IMR-90 (cell line): ENCODE results near the gene PSD2. TPM values are rescaled to one million over a fixed set of nuclear protein-coding genes. Genes with fewer than 3 reads are reported as not detected.

Source experiments
- ATAC-seq: fragments of 200-7000 bp; cut with Tn5 transposase; 2 replicates; pipeline ENCODE4 v1.9.1; 2020; ENCODE audit warnings: low read depth, mild to moderate bottlenecking, moderate library complexity
- BruUV-seq: library from RNA; stranded (reverse); fragments of 400-500 nt; replicated peaks from 2 replicates; lab custom pipeline; 2021; lab: Mats Ljungman, UMichigan
- CTCF ChIA-PET: fragments of 300-600 bp; formaldehyde crosslinking; extraction: SDS; loops from one replicate; lab custom pipeline; 2021; ENCODE audit warnings: antibody characterized with exemption; lab: Yijun Ruan, JAX
- POLR2A ChIA-PET: fragments of 300-600 bp; sonication (Branson Sonifier 250); formaldehyde crosslinking; loops from one replicate; lab custom pipeline; 2022; ENCODE audit warnings: antibody characterized with exemption; ENCODE audit not compliant: unreplicated experiment; lab: Charles Lee
- DNase-seq: peaks from one replicate; pipeline ENCODE4 v3.0.0; 2013
- H2AFZ ChIP-seq: replicated peaks from 2 replicates; pipeline ENCODE3; 2013; ENCODE audit warnings: low read length, mild to moderate bottlenecking; ENCODE audit not compliant: poor library complexity
- H2AK5ac ChIP-seq: 2 replicates; pipeline ENCODE4 v1.6.1; 2013; ENCODE audit warnings: low read depth, low read length, inconsistent platforms
- H2AK9ac ChIP-seq: replicated peaks from 2 replicates; pipeline ENCODE3; 2013; ENCODE audit warnings: mild to moderate bottlenecking, low read depth, low read length, moderate library complexity; ENCODE audit not compliant: poor library complexity
- H2BK120ac ChIP-seq: 2 replicates; pipeline ENCODE4 v1.6.1; 2013; ENCODE audit warnings: low read depth, low read length, inconsistent platforms
- H2BK15ac ChIP-seq: 3 replicates; pipeline ENCODE4 v1.6.1; 2013; ENCODE audit warnings: low read depth, low read length, inconsistent platforms
- H2BK20ac ChIP-seq: 2 replicates; pipeline ENCODE4 v1.6.1; 2013; ENCODE audit warnings: low read depth, mild to moderate bottlenecking, inconsistent platforms, low read length, moderate library complexity
- H2BK5ac ChIP-seq: 2 replicates; pipeline ENCODE4 v1.6.1; 2013; ENCODE audit warnings: mild to moderate bottlenecking, low read depth, low read length, inconsistent platforms; ENCODE audit not compliant: poor library complexity, severe bottlenecking
- H3K14ac ChIP-seq: replicated peaks from 2 replicates; pipeline ENCODE4 v1.6.1; 2013; ENCODE audit warnings: low read depth, low read length, inconsistent platforms
- H3K18ac ChIP-seq: 2 replicates; pipeline ENCODE4 v1.6.1; 2013; ENCODE audit warnings: low read depth, low read length, control low read depth
- H3K23ac ChIP-seq: 2 replicates; pipeline ENCODE4 v1.6.1; 2013; ENCODE audit warnings: low read depth, low read length, inconsistent platforms
- H3K27ac ChIP-seq: 2 replicates; pipeline ENCODE4 v1.5.1; 2013; ENCODE audit warnings: mild to moderate bottlenecking, control low read depth, low read length; ENCODE audit not compliant: insufficient read depth
- H3K27me3 ChIP-seq: 2 replicates; pipeline ENCODE4 v1.6.1; 2013; ENCODE audit warnings: low read length; ENCODE audit not compliant: control insufficient read depth, insufficient read depth
- H3K36me3 ChIP-seq: 2 replicates; pipeline ENCODE4 v1.6.1; 2013; ENCODE audit warnings: low read length, mixed read lengths; ENCODE audit not compliant: control insufficient read depth, insufficient read depth
- H3K4ac ChIP-seq: 2 replicates; pipeline ENCODE4 v1.6.1; 2013; ENCODE audit warnings: low read depth, low read length, inconsistent platforms
- H3K4me1 ChIP-seq: 2 replicates; pipeline ENCODE4 v1.6.1; 2013; ENCODE audit warnings: low read length, mixed read lengths; ENCODE audit not compliant: control insufficient read depth, insufficient read depth
- H3K4me2 ChIP-seq: 2 replicates; pipeline ENCODE4 v1.6.1; 2013; ENCODE audit warnings: low read depth, mild to moderate bottlenecking, control low read depth, low read length, moderate library complexity
- H3K4me3 ChIP-seq: 2 replicates; pipeline ENCODE4 v1.5.1; 2013; ENCODE audit warnings: low read depth, mild to moderate bottlenecking, control low read depth, low read length, moderate library complexity; ENCODE audit not compliant: insufficient read depth
- H3K56ac ChIP-seq: 2 replicates; pipeline ENCODE4 v1.6.1; 2013; ENCODE audit warnings: low read length, inconsistent platforms; ENCODE audit not compliant: insufficient read depth; ENCODE audit errors: extremely low read depth
- H3K79me1 ChIP-seq, 2 experiments: 2 replicates each; pipeline ENCODE4 v1.6.1; 2013; ENCODE audit warnings: low read length in 2 of 2, inconsistent platforms in 1 of 2, low read depth in 1 of 2
- H3K9ac ChIP-seq: 2 replicates; pipeline ENCODE4 v1.6.1; 2013; ENCODE audit warnings: low read depth, low read length, control low read depth
- H3K9me1 ChIP-seq: 2 replicates; pipeline ENCODE4 v1.6.1; 2013; ENCODE audit warnings: low read length, inconsistent platforms; ENCODE audit not compliant: insufficient read depth
- H3K9me3 ChIP-seq: 2 replicates; pipeline ENCODE4 v1.6.1; 2013; ENCODE audit warnings: low read length; ENCODE audit not compliant: control insufficient read depth, insufficient read depth
- H4K20me1 ChIP-seq: 2 replicates; pipeline ENCODE4 v1.6.1; 2013; ENCODE audit warnings: low read length, inconsistent platforms; ENCODE audit not compliant: insufficient read depth
- H4K5ac ChIP-seq: 2 replicates; pipeline ENCODE4 v1.6.1; 2013; ENCODE audit warnings: mild to moderate bottlenecking, low read depth, low read length, control low read depth
- H4K8ac ChIP-seq, 2 experiments: 2 replicates each; pipeline ENCODE4 v1.6.1; 2013; ENCODE audit warnings: low read depth in 2 of 2, low read length in 2 of 2, control low read depth in 1 of 2, inconsistent platforms in 1 of 2
- H4K91ac ChIP-seq: 2 replicates; pipeline ENCODE4 v1.6.1; 2013; ENCODE audit warnings: low read depth, low read length, inconsistent platforms; ENCODE audit not compliant: insufficient read depth
- BHLHE40 ChIP-seq: fragments of 150-350 bp; IDR thresholded peaks from 2 replicates; pipeline ENCODE4 v1.6.1; 2016; ENCODE audit warnings: mild to moderate bottlenecking, low read depth, low read length
- CHD1 ChIP-seq: IDR thresholded peaks from 2 replicates; pipeline ENCODE4 v1.6.1; 2012; ENCODE audit warnings: low read depth, low read length, improper control_type of control experiment
- CTCF ChIP-seq: conservative IDR thresholded peaks from 2 replicates; pipeline ENCODE4 v1.5.1; 2012; ENCODE audit warnings: mild to moderate bottlenecking, low read depth, low read length, improper control_type of control experiment
- ELK1 ChIP-seq: fragments of 150-350 bp; IDR thresholded peaks from 2 replicates; pipeline ENCODE4 v1.6.1; 2016; ENCODE audit warnings: low read depth, mild to moderate bottlenecking, low read length, moderate library complexity, borderline replicate concordance
- MAFK ChIP-seq: IDR thresholded peaks from 2 replicates; pipeline ENCODE4 v1.6.1; 2012; ENCODE audit warnings: low read depth, low read length, improper control_type of control experiment
- MAZ ChIP-seq: IDR thresholded peaks from 2 replicates; pipeline ENCODE4 v1.6.1; 2012; ENCODE audit warnings: low read depth, mild to moderate bottlenecking, low read length, improper control_type of control experiment, moderate library complexity, borderline replicate concordance
- MXI1 ChIP-seq: IDR thresholded peaks from 2 replicates; pipeline ENCODE4 v1.6.1; 2012; ENCODE audit warnings: low read depth, mild to moderate bottlenecking, low read length, moderate library complexity, borderline replicate concordance
- RAD21 ChIP-seq: IDR thresholded peaks from 2 replicates; pipeline ENCODE4 v1.6.1; 2012; ENCODE audit warnings: low read length, improper control_type of control experiment
- RCOR1 ChIP-seq: IDR thresholded peaks from 2 replicates; pipeline ENCODE4 v1.6.1; 2012; ENCODE audit warnings: mild to moderate bottlenecking, low read length, improper control_type of control experiment; ENCODE audit not compliant: insufficient replicate concordance
- RFX5 ChIP-seq: IDR thresholded peaks from 2 replicates; pipeline ENCODE4 v1.8.0; 2012; ENCODE audit warnings: low read depth, mild to moderate bottlenecking, low read length, moderate library complexity
- WGBS, 2 experiments: methylation state at CpG; one replicate each; pipeline versions ENCODE4 v1.1.5 to v1.1.7; 2013; ENCODE audit warnings: missing lambda C conversion rate in 2 of 2; ENCODE audit not compliant: insufficient read length in 1 of 2; ENCODE audit errors: extremely low coverage in 2 of 2; 5-methylcytosine and 5-hydroxymethylcytosine counted together
- dilution Hi-C: fragments of 300-500 bp; cut with HindIII; formaldehyde crosslinking; loops from one replicate; pipeline ENCODE4 v1.14.3; 2018; ENCODE audit warnings: low sequenced_read_pairs; ENCODE audit not compliant: unreplicated experiment
- in situ Hi-C: fragments of 300-500 bp; cut with MboI; formaldehyde crosslinking; loops from 3 replicates; pipeline ENCODE4 v1.14.3; 2019; ENCODE audit warnings: low sequenced_read_pairs, inconsistent platforms, mixed read lengths
- intact Hi-C: fragments of 100-400 bp; cut with micrococcal nuclease; formaldehyde crosslinking; loops from 2 replicates; pipeline ENCODE4 v1.10.0; 2022
- polyA plus RNA-seq, 3 experiments: library from polyadenylated mRNA; depleted of rRNA; stranded (reverse); fragments of >200 nt; gene quantifications; 2 replicates each; pipeline ENCODE4 v1.2.3, GENCODE V29; 2012; ENCODE audit warnings: low replicate concordance in 1 of 3
- total RNA-seq: library from RNA; depleted of rRNA; stranded (reverse); fragments of >200 nt; gene quantifications from 2 replicates; pipeline ENCODE4 v1.2.3, GENCODE V29; 2012

The PSD2 gene
- total and polyA plus RNA-seq, 2 of the 4 experiments (the other 2 are of a cell fraction) = 0.05 TPM; not detected in 1

GRCh38 chr5:139882316-139882715 lies 86.7 kb downstream of the PSD2 start (continued):
- no peak for TF ChIP-seq MAZ
- TF ChIP-seq RFX5 = no peak
- no peak for TF ChIP-seq CTCF

DNA sequence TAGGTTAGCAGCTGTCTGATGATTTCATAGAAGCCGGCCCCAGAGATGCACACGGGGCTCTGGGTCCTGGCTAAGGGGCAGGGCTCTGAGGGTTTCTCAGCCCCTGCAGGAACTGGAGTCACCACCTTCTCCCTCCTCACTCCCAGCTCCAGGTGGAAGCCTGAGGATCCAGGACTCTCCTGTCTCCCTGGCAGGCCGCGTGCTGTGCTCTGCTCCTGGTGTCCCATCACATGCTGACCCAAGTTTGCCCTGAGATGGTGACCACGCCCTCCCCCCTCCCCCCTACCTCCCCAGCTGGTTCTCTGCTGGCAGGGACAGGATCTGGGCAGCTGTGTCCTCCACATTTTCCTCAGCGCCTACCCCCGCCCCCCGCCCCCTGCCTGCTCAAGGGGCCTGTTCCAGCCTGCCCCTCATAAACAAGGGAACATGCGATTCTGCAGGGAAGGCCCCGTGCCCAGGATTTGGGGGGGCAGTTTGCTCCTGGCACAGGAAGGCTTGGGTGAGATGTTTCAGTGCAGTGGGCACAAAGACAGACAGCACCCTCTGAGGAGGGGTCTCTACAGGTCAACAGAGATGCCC lies 87.4 kb downstream of the PSD2 start:
- ChIA-PET POLR2A (no interaction called here), CTCF (no interaction called here)
- ATAC-seq = no peak
- H3K4me3 ChIP-seq = no peak overlapping the region
- no peaks in the 10 kb centered on the region; the same call in 1 of the 2 replicates for H4K20me1 ChIP-seq
- dilution Hi-C loops = no loop called here
- H2AK9ac ChIP-seq = no peak overlapping the region
- H2BK5ac ChIP-seq = no peak overlapping the region
- BruUV-seq = no TSS peak
- no peak overlapping the region for H3K56ac ChIP-seq
- H2BK120ac ChIP-seq = no peak overlapping the region
- DNase-seq = no peak
- H3K14ac ChIP-seq = no peak overlapping the region
- H3K4me2 ChIP-seq = no peak overlapping the region
- no peak overlapping the region for H3K23ac ChIP-seq
- WGBS, 2 experiments = 20% methylated on average over 1 of the region's 10 CpGs; no CpG with 5 or more reads in 1 of the 2 experiments
- no peak overlapping the region for H3K9ac ChIP-seq
- H4K5ac ChIP-seq = no peak overlapping the region
- no peak overlapping the region for H4K91ac ChIP-seq
- H3K36me3 ChIP-seq = no peaks in the 10 kb centered on the region
- intact Hi-C loops = no loop called here
- no peak overlapping the region for H2BK15ac ChIP-seq
- no peak overlapping the region for H4K8ac ChIP-seq
- no peak overlapping the region for H3K18ac ChIP-seq
- no peak overlapping the region for H2BK20ac ChIP-seq
- no peak overlapping the region for H2AK5ac ChIP-seq
- H3K4me1 ChIP-seq = peaks cover 7% of the 10 kb centered on the region; the same call in 1 of the 2 replicates
- H3K79me1 ChIP-seq = no peaks in the 10 kb centered on the region
- H3K4ac ChIP-seq = no peak overlapping the region
- H3K9me1 ChIP-seq = no peaks in the 10 kb centered on the region
- H3K27ac ChIP-seq = no peak overlapping the region
- H2AFZ ChIP-seq = no peak overlapping the region
- in situ Hi-C loops = no loop called here
- TF ChIP-seq MXI1 (no peak), MAFK (no peak), ELK1 (no peak), RFX5 (no peak), BHLHE40 (no peak), RAD21 (no peak), RCOR1 (no peak), CHD1 (no peak)
- no peaks in the 10 kb centered on the region for H3K9me3 ChIP-seq
- peaks cover 77% of the 10 kb centered on the region for H3K27me3 ChIP-seq
